Suprapubic skin (tissue), 3 donors: ENCODE data around the gene ZNF148.

Experiments
- CTCF ChIP-seq, 2 donors: fragments of 200-600 bp in 1 of 2; fragments of 450-650 bp in 1 of 2; sonication (generic) in 1 of 2; IDR thresholded peaks; one replicate each; pipeline ENCODE4 v1.5.1; 2016 to 2019; ENCODE audit warnings: antibody characterized with exemption in 2 of 2, mild to moderate bottlenecking in 1 of 2, moderate library complexity in 1 of 2
- POLR2A ChIP-seq, 2 donors: fragments of 450-650 bp; IDR thresholded peaks; one replicate each; pipeline ENCODE4 v1.6.1; 2017; ENCODE audit warnings: antibody characterized with exemption in 2 of 2, mild to moderate bottlenecking in 2 of 2, moderate library complexity in 2 of 2

GRCh38 chr3:125246237-125246636, 128.9 kb downstream of the ZNF148 start:
- TF ChIP-seq CTCF (IDR thresholded peaks at IDR 0.05): no peak
- TF ChIP-seq POLR2A (IDR thresholded peaks at IDR 0.05): no peak
